ENCODE measurements around the gene ITPRID1. TPM values are rescaled to one million over a fixed set of nuclear protein-coding genes. Genes with fewer than 3 reads are reported as not detected.

ITPRID1 gene
- total RNA-seq, 1 donor from 2014 or later, result not detected

DNA sequence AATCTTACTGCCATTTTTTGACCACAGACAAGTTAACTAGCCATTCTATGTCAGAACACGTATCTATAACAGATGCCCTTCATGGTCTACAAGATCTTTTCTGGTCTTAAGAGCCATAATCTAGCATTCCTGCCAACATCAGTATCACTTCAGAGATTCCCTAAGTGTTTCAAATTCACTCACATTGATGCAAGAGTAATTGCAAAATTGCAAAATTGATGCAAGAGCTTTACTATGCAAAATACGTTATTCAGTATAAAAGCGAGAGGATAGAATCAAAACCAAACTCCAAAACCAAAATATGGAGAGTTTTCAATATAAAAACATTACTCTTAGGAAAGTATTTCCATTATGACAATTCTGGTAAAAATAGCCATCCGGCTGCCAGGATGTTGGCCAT, 135.0 kb downstream of the ITPRID1 start:
- Mint-ChIP-seq H3K4me3 (no peak overlapping the region), H3K27me3 (ENCODE audit: low read depth) (peaks cover 2% of the 10 kb centered on the region), H3K36me3 (no peaks in the 10 kb centered on the region), H3K9me3 (no peaks in the 10 kb centered on the region), H3K27ac (no peak overlapping the region), H3K4me1 (no peaks in the 10 kb centered on the region)
- DNase-seq (ENCODE audit: low spot score in 2 of 2, unreplicated experiment in 2 of 2), result no peak
- TF ChIP-seq, protein P1, sequence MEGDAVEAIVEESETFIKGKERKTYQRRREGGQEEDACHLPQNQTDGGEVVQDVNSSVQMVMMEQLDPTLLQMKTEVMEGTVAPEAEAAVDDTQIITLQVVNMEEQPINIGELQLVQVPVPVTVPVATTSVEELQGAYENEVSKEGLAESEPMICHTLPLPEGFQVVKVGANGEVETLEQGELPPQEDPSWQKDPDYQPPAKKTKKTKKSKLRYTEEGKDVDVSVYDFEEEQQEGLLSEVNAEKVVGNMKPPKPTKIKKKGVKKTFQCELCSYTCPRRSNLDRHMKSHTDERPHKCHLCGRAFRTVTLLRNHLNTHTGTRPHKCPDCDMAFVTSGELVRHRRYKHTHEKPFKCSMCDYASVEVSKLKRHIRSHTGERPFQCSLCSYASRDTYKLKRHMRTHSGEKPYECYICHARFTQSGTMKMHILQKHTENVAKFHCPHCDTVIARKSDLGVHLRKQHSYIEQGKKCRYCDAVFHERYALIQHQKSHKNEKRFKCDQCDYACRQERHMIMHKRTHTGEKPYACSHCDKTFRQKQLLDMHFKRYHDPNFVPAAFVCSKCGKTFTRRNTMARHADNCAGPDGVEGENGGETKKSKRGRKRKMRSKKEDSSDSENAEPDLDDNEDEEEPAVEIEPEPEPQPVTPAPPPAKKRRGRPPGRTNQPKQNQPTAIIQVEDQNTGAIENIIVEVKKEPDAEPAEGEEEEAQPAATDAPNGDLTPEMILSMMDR (IDR thresholded peaks at IDR 0.05; ENCODE audit: unreplicated experiment), result no peak

- H3K27ac Mint-ChIP-seq, result no peak overlapping the region
Observed at GRCh38 chr7:31651234-31652062, 137.6 kb downstream of the ITPRID1 start.

GRCh38 chr7:31652063-31652326, 138.1 kb downstream of the ITPRID1 start:
- no peaks in the 10 kb centered on the region for H3K9me3 Mint-ChIP-seq
- H3K4me1 Mint-ChIP-seq, result no peaks in the 10 kb centered on the region
- TF ChIP-seq, protein P1 (IDR thresholded peaks at IDR 0.05; ENCODE audit: unreplicated experiment), result no peak
- H3K36me3 Mint-ChIP-seq, result no peaks in the 10 kb centered on the region
- no peak for DNase-seq (ENCODE audit: low spot score in 2 of 2, unreplicated experiment in 2 of 2)
- peaks cover 14% of the 10 kb centered on the region for H3K27me3 Mint-ChIP-seq (ENCODE audit: low read depth)
- H3K27ac Mint-ChIP-seq, result no peak overlapping the region
- H3K4me3 Mint-ChIP-seq, result no peak overlapping the region

More at GRCh38 chr7:31651234-31652062, 137.6 kb downstream of the ITPRID1 start:
- peaks cover 14% of the 10 kb centered on the region for H3K27me3 Mint-ChIP-seq (ENCODE audit: low read depth)
- no peak for DNase-seq (ENCODE audit: low spot score in 2 of 2, unreplicated experiment in 2 of 2)
- no peaks in the 10 kb centered on the region for H3K4me1 Mint-ChIP-seq
- no peak overlapping the region for H3K4me3 Mint-ChIP-seq
- TF ChIP-seq, protein P1 (IDR thresholded peaks at IDR 0.05; ENCODE audit: unreplicated experiment), result no peak
- no peaks in the 10 kb centered on the region for H3K36me3 Mint-ChIP-seq
- no peaks in the 10 kb centered on the region for H3K9me3 Mint-ChIP-seq

GRCh38 chr7:31663072-31663471, 149.2 kb downstream of the ITPRID1 start:
- Mint-ChIP-seq H3K4me3 (no peak overlapping the region), H3K27me3 (ENCODE audit: low read depth) (peaks cover 26% of the 10 kb centered on the region), H3K27ac (no peak overlapping the region), H3K4me1 (no peaks in the 10 kb centered on the region), H3K36me3 (no peaks in the 10 kb centered on the region), H3K9me3 (no peaks in the 10 kb centered on the region)
- no peak for DNase-seq (ENCODE audit: low spot score in 2 of 2, unreplicated experiment in 2 of 2)
- TF ChIP-seq, protein P1 (IDR thresholded peaks at IDR 0.05; ENCODE audit: unreplicated experiment), result no peak

DNA sequence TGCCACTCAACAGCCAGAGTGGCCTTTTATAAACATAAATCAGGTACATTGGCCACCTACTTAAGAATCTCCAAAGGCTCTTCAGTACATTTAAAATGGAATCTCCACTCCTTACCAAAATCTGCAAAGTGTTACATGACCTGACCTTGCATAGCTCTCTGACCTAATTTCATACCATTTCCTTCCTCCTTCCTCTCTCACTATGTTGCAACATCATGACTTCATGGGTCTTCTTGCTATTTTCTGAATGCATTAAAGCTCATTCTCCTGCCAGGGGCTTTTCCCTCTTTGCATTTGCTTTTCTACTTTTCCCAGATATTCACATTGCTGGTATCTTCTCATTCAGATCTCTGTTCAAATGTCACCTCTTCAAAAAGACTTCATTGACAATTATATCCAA, 151.0 kb downstream of the ITPRID1 start:
- Mint-ChIP-seq H3K4me3 (no peak overlapping the region), H3K27ac (no peak overlapping the region), H3K4me1 (no peaks in the 10 kb centered on the region), H3K27me3 (ENCODE audit: low read depth) (peaks cover 38% of the 10 kb centered on the region), H3K36me3 (no peaks in the 10 kb centered on the region), H3K9me3 (no peaks in the 10 kb centered on the region)
- DNase-seq (ENCODE audit: low spot score in 2 of 2, unreplicated experiment in 2 of 2), result no peak
- TF ChIP-seq, protein P1 (IDR thresholded peaks at IDR 0.05; ENCODE audit: unreplicated experiment), result no peak

Data from mesothelial cell of epicardium (in vitro differentiated cells).